ENCODE measurements around the gene EMC8.

EMC8 gene

DNA sequence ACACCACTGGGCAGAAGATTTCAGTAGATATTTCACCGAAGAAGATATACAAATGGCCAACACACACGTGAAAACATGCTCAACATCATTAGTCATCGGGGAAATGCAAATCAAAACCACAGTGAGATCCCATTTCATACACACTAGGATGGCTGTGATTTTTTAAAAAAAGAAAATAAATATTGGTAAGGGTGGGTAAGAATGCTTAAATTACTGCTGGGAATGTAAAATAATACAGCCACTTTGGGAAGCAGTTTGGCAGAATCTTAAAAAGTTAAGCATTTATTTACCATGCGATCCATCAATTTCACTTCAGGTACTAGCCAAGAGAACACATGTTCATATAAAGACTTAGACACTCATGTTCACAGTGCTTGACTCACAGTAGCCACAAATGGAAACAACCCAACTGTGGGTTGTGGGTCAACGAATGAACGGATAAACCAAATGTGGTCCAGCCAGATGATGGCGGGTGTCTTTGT lies 42.0 kb downstream of the EMC8 start:
- peak overlapping the region in 1 of 2 donors; percentile 82 for H3K4me3 Mint-ChIP-seq
- no peaks in the 10 kb centered on the region for H3K27me3 Mint-ChIP-seq
- peaks cover 0 to 2% of the 10 kb centered on the region in 2 donors for H3K9me3 Mint-ChIP-seq
- ATAC-seq (replicated peaks), result peak; percentile 29 to 37
- H3K4me1 Mint-ChIP-seq, result peaks cover 63 to 88% of the 10 kb centered on the region in 2 donors
- H3K36me3 Mint-ChIP-seq, result no peaks in the 10 kb centered on the region
- H3K27ac Mint-ChIP-seq, result peak overlapping the region; percentile 97
- peak; percentile 44 for DNase-seq

GRCh38 chr16:85755929-85756768 lies 43.2 kb downstream of the EMC8 start:
- ATAC-seq (replicated peaks) (peak; percentile 71 to 75), DNase-seq (peak; percentile 57)
- Mint-ChIP-seq H3K27me3 (no peaks in the 10 kb centered on the region), H3K27ac (peak overlapping the region; percentile 97), H3K4me3 (peak overlapping the region; percentile 78 to 82), H3K9me3 (peaks cover 0 to 2% of the 10 kb centered on the region in 2 donors), H3K4me1 (peaks cover 69 to 90% of the 10 kb centered on the region in 2 donors), H3K36me3 (no peaks in the 10 kb centered on the region)

DNA sequence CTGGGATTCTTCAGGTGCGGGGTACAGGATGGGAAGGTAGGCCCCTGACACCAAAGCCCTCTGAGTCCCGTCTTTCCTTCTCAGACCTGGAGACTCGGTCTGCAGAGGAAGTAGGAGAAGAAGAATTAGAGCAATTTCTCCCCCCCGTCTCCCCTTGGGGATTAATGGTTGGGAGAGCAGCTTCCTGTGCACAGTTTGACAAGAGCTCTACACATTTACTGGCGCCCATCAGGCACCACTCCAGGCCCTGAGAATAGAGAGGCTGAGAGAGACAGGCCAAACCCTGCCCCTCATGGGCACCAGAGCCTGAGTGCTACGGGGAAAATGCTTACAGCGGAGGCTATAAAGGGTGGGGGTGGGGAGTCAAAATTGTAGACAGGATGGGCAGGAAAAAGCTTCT lies 44.9 kb downstream of the EMC8 start:
- Mint-ChIP-seq H3K4me1 (peaks cover 69 to 90% of the 10 kb centered on the region in 2 donors), H3K36me3 (no peaks in the 10 kb centered on the region), H3K9me3 (peaks cover 0 to 2% of the 10 kb centered on the region in 2 donors), H3K4me3 (peak overlapping the region; percentile 76), H3K27me3 (no peaks in the 10 kb centered on the region), H3K27ac (peak overlapping the region; percentile 87)
- peak; percentile 60 for DNase-seq
- ATAC-seq (replicated peaks), result peak; percentile 10 to 22

DNA sequence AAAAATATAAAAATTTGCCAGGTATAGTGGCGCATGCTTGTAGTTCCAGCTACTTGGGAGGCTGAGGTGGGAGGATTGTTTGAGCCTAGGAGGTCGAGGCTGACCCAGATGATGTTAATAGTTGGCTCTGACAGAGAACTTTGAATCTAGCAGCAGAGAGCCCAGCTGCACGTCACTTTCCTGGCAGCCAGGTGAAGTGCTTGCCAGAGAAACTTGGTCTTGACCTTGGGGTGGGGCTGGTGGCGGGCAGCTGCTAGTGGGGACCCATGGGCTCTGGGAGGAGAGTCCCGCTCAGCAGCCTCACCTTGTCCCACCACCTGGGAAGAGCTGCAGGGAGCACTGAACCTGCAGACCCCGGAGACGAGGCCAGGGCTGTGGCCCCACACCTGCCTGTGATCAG lies 45.4 kb downstream of the EMC8 start:
- Mint-ChIP-seq H3K4me1 (peaks cover 66 to 86% of the 10 kb centered on the region in 2 donors), H3K9me3 (no peaks in the 10 kb centered on the region), H3K36me3 (no peaks in the 10 kb centered on the region), H3K4me3 (peak overlapping the region; percentile 76), H3K27ac (peak overlapping the region; percentile 87), H3K27me3 (no peaks in the 10 kb centered on the region)
- DNase-seq (no peak), ATAC-seq (replicated peaks) (no peak)

GRCh38 chr16:85753559-85753958 lies 45.8 kb downstream of the EMC8 start:
- H3K36me3 Mint-ChIP-seq, result no peaks in the 10 kb centered on the region
- no peak overlapping the region for H3K4me3 Mint-ChIP-seq
- H3K27ac Mint-ChIP-seq, result no peak overlapping the region
- no peaks in the 10 kb centered on the region for H3K9me3 Mint-ChIP-seq
- ATAC-seq (replicated peaks) (no peak), DNase-seq (no peak)
- peaks cover 64 to 83% of the 10 kb centered on the region in 2 donors for H3K4me1 Mint-ChIP-seq
- H3K27me3 Mint-ChIP-seq, result no peaks in the 10 kb centered on the region

DNA sequence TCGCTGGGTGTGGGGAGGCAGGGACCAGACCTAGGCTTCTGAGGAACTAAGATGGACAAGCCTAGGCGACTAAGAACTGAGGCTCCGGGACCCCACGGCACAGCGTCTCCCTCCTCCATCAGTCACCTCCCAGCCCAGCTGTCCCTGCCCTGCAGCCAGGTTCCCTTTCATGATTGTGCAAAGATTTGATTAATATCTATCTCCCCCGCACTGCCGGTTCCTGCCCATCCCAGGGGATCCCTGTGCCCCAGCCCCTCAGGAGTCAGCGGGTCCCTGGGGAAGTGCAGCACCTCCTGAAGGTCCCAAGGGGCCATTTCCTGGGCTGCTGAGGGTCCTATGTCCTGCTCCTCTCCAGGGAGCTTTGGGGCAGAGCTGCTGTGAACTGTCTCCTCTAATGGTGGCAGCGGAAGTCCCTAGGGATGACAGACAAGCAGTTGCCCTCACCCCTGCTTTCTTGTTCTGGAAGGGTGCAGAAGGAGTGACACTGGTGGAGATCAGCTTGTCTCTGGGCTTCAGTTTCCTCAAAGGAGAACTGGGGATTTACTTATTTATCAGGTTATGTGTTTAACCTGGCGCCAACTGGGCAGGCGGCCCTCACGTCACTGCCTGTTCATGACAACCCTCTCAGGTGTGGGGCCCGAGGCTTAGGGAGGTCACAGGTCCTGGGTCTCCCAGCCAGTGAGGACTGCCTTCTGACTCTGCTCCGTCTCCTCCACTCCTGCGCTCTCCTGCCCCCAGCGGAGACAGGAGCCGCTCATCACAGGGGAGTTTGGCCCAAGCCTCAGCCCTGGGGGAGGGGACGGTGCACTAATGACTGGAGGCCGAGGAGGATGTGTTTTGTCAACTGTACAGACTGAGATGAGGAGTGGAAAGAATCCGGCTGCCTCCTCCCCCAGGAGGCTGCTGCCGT lies 46.6 kb downstream of the EMC8 start:
- peak overlapping the region; percentile 79 for H3K27ac Mint-ChIP-seq
- ATAC-seq (replicated peaks), result no peak
- no peak overlapping the region for H3K4me3 Mint-ChIP-seq
- no peaks in the 10 kb centered on the region for H3K36me3 Mint-ChIP-seq
- no peaks in the 10 kb centered on the region for H3K27me3 Mint-ChIP-seq
- H3K9me3 Mint-ChIP-seq, result no peaks in the 10 kb centered on the region
- peak; percentile 27 for DNase-seq
- peaks cover 65 to 82% of the 10 kb centered on the region in 2 donors for H3K4me1 Mint-ChIP-seq

- Mint-ChIP-seq H3K4me3 (peak overlapping the region; percentile 33 to 53), H3K27me3 (no peaks in the 10 kb centered on the region), H3K27ac (peak overlapping the region; percentile 56), H3K4me1 (peaks cover 66 to 82% of the 10 kb centered on the region in 2 donors), H3K36me3 (no peaks in the 10 kb centered on the region), H3K9me3 (no peaks in the 10 kb centered on the region)
- ATAC-seq (replicated peaks) (peak in 1 of 2 donors; percentile 5), DNase-seq (no peak)
These were observed 47.4 kb downstream of the EMC8 start for GRCh38 chr16:85751698-85752501.

- Mint-ChIP-seq H3K9me3 (no peaks in the 10 kb centered on the region), H3K36me3 (no peaks in the 10 kb centered on the region), H3K27ac (peak within 1 kb of the TSS; percentile 86), H3K4me1 (peaks cover 64 to 82% of the 10 kb centered on the region in 2 donors), H3K4me3 (peak within 1 kb of the TSS; percentile 89 to 96), H3K27me3 (no peaks in the 10 kb centered on the region)
- ATAC-seq (replicated peaks), result peak; percentile 47 to 55
- peak; percentile 44 for DNase-seq
These were observed 48.3 kb downstream of the EMC8 start, which contains the start of gene C16orf74 for GRCh38 chr16:85750827-85751697. Gene C16orf74 (minus strand): TSS chr16:85751096. CDS start chr16:85735217, 15,879 bp downstream.

GRCh38 chr16:85750146-85750826 lies 49.1 kb downstream of the EMC8 start:
- DNase-seq, result peak; percentile 33
- Mint-ChIP-seq H3K36me3 (no peaks in the 10 kb centered on the region), H3K9me3 (no peaks in the 10 kb centered on the region), H3K4me3 (peak overlapping the region; percentile 89 to 96), H3K27ac (peak overlapping the region; percentile 86), H3K4me1 (peaks cover 63 to 77% of the 10 kb centered on the region in 2 donors), H3K27me3 (no peaks in the 10 kb centered on the region)
- ATAC-seq (replicated peaks), result peak; percentile 18 to 27

DNA sequence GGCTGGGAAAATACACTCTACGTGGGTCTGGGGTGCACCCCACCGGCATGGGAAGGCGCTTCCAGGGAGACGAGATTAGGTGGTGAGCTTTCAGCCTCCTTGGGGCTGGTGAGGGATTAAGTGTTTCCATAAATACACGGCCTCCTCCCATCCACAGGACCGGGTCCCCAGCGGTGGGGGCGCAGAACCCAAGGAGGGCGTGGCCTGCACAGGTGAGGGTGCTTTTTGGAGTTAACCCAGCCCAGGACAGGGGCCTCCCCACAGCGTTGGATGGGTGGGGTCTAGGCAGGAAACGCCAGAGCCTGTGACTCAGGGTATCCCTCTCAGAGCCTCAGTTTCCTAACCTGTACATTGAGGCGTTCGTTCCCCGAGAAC lies 49.6 kb downstream of the EMC8 start:
- Mint-ChIP-seq H3K27me3 (no peaks in the 10 kb centered on the region), H3K36me3 (no peaks in the 10 kb centered on the region)
- no peak for ATAC-seq (replicated peaks)

DNA sequence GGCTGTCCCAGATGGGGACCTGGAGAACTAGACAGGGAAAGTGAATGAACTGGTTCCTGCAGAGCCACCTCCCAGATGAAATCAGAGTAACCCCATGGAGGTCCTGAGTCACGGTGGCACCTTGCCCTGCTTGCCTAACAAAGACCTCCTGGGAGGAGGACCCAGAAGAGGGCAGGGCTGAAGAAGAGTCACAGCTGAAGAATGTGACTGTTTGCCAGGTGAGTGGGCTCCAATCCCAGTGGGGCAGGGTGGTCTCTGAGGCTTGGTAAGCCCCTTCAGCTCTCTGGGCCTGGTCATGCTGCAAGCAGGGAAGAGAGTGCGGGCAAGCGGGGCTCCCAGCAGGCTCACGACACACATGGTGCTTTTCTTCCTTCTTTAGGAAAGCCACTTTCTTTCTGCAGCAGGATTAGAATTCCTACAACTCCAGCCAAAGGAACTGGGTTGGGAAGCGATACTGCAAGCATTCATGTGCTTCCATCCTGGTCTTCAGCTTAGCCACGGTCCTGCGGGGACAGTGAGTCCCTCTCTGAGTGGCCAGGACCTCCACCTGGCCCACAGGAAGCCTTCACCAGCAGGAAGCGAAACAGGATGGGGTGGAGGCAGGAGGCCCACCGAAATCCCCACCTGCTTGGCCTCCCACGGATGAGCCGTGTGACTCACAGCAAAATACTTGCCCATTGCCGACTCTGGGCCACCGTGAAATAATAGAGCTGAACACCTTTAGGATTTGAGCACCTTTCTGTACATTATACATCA lies 52.7 kb downstream of the EMC8 start:
- Mint-ChIP-seq H3K4me3 (no peak overlapping the region), H3K36me3 (peaks cover 0 to 7% of the 10 kb centered on the region in 2 donors), H3K27ac (no peak overlapping the region), H3K27me3 (no peaks in the 10 kb centered on the region), H3K4me1 (peaks cover 31 to 49% of the 10 kb centered on the region in 2 donors), H3K9me3 (no peaks in the 10 kb centered on the region)
- DNase-seq, result peak; percentile 36
- peak; percentile 37 to 52 for ATAC-seq (replicated peaks)

More for the DNA sequence above, 49.6 kb downstream of the EMC8 start:
- peak overlapping the region; percentile 86 for H3K27ac Mint-ChIP-seq
- H3K4me1 Mint-ChIP-seq, result peaks cover 59 to 72% of the 10 kb centered on the region in 2 donors
- no peaks in the 10 kb centered on the region for H3K9me3 Mint-ChIP-seq
- peak overlapping the region; percentile 89 to 96 for H3K4me3 Mint-ChIP-seq
- DNase-seq, result no peak
